ENCODE results near the gene FN1. TPM values are rescaled to one million over a fixed set of nuclear protein-coding genes. Genes with fewer than 3 reads are reported as not detected.

The FN1 gene
- total RNA-seq, 1 experiment from 2014 or later = 11.1 TPM

DNA sequence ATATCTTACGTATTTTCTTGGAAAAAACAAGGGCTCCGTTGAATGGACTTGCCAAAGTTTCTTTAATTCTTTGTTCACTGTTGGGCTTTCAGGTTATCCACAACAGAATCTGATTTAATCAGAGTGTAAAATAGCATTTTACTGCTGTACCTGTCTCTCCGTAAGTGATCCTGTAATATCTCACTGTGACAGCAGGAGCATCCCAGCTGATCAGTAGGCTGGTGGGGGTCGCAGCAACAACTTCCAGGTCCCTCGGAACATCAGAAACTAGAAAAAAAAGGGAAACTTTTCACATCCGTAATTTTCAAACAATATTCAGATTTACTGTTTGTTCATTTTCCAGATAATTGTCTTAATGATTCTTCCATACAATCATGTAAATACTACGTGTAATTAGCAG is 51.2 kb downstream of the FN1 start:
- RAD21 ChIA-PET (ENCODE audit: low non-redundant PET in 1 of 2, low total read pairs in 2 of 2, uncharacterized antibody in 2 of 2, unreplicated experiment in 2 of 2) = no interaction called here
- H3K36me3 ChIP-seq (ENCODE audit: control insufficient read depth in 1 of 2, insufficient read depth in 2 of 2, low read length in 2 of 2) = no peaks in the 10 kb centered on the region
- BruUV-seq (replicated peaks) = no TSS peak
- ATAC-seq (no peak), DNase-seq (ENCODE audit: low read depth, low spot score) (no peak)
- CTCF ChIA-PET = no interaction called here
- no peak overlapping the region for H3K27ac ChIP-seq (ENCODE audit: low read depth, low read length)
- no peaks in the 10 kb centered on the region for H3K79me2 ChIP-seq (ENCODE audit: insufficient read depth, low read length)
- no peak for TF ChIP-seq EZH2phosphoT487 (IDR thresholded peaks at IDR 0.05; ENCODE audit: borderline replicate concordance)
- no peak for TF ChIP-seq FOSL1 (IDR thresholded peaks at IDR 0.05; ENCODE audit: low read depth)
- no peak for TF ChIP-seq SRF (IDR thresholded peaks at IDR 0.05; ENCODE audit: low read depth)
- TF ChIP-seq YY1 (IDR thresholded peaks at IDR 0.05; ENCODE audit: extremely low read depth, insufficient replicate concordance, low read depth, low read length) = no peak
- TF ChIP-seq CEBPB (IDR thresholded peaks at IDR 0.05; ENCODE audit: low read depth) = no peak
- TF ChIP-seq ELF1 (IDR thresholded peaks at IDR 0.05; ENCODE audit: borderline replicate concordance, low read depth) = no peak
- TF ChIP-seq REST (IDR thresholded peaks at IDR 0.05; ENCODE audit: low read depth) = no peak
- no peak for TF ChIP-seq ZNF274 (IDR thresholded peaks at IDR 0.05; ENCODE audit: low read depth, low read length)
- TF ChIP-seq SIN3A (IDR thresholded peaks at IDR 0.05; ENCODE audit: low read depth) = no peak
- no peak for TF ChIP-seq ZBTB33 (IDR thresholded peaks at IDR 0.05; ENCODE audit: extremely low read depth, insufficient replicate concordance, low read length)
- TF ChIP-seq EZH2 (IDR thresholded peaks at IDR 0.05) = no peak
- no peak for TF ChIP-seq EGR1 (IDR thresholded peaks at IDR 0.05; ENCODE audit: low read depth)
- no peak for TF ChIP-seq TCF7L2 (IDR thresholded peaks at IDR 0.05; ENCODE audit: borderline replicate concordance, extremely low read depth, insufficient read depth, insufficient read length)
- TF ChIP-seq JUND (IDR thresholded peaks at IDR 0.05) = no peak
- TF ChIP-seq, protein P1, sequence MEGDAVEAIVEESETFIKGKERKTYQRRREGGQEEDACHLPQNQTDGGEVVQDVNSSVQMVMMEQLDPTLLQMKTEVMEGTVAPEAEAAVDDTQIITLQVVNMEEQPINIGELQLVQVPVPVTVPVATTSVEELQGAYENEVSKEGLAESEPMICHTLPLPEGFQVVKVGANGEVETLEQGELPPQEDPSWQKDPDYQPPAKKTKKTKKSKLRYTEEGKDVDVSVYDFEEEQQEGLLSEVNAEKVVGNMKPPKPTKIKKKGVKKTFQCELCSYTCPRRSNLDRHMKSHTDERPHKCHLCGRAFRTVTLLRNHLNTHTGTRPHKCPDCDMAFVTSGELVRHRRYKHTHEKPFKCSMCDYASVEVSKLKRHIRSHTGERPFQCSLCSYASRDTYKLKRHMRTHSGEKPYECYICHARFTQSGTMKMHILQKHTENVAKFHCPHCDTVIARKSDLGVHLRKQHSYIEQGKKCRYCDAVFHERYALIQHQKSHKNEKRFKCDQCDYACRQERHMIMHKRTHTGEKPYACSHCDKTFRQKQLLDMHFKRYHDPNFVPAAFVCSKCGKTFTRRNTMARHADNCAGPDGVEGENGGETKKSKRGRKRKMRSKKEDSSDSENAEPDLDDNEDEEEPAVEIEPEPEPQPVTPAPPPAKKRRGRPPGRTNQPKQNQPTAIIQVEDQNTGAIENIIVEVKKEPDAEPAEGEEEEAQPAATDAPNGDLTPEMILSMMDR (IDR thresholded peaks at IDR 0.05 in 2 of 3, conservative IDR thresholded peaks at IDR 0.05 in 1 of 3; ENCODE audit: borderline replicate concordance in 1 of 3, insufficient read depth in 1 of 3, low read depth in 2 of 3, low read length in 2 of 3) = no peak
- TF ChIP-seq CBX3 (IDR thresholded peaks at IDR 0.05; ENCODE audit: low read depth) = no peak
- POLR2A ChIA-PET = no interaction called here
- no peak overlapping the region for H3K9ac ChIP-seq (ENCODE audit: low read length)
- no peak overlapping the region for H3K4me3 ChIP-seq (replicated peaks in 1 of 2; ENCODE audit: low read depth in 1 of 2, low read length in 2 of 2)
- H3K4me1 ChIP-seq (ENCODE audit: control insufficient read depth in 1 of 2, insufficient read depth in 2 of 2, low read length in 2 of 2) = no peaks in the 10 kb centered on the region
- no peaks in the 10 kb centered on the region for H3K9me2 ChIP-seq (ENCODE audit: insufficient read depth)
- no peak overlapping the region for H2AFZ ChIP-seq (ENCODE audit: low read depth, low read length, poor library complexity, severe bottlenecking)
- no peaks in the 10 kb centered on the region for H4K20me1 ChIP-seq (ENCODE audit: insufficient read depth)
- no peak overlapping the region for H3K4me2 ChIP-seq (ENCODE audit: low read length)
- no peaks in the 10 kb centered on the region for H3K9me3 ChIP-seq (ENCODE audit: control insufficient read depth in 1 of 2, insufficient read depth in 1 of 2, low read depth in 1 of 2, low read length in 2 of 2)
- intact Hi-C loops (cut with micrococcal nuclease) = no loop called here
- no peaks in the 10 kb centered on the region for H3K27me3 ChIP-seq (ENCODE audit: insufficient read depth, low read length)
